Panc1 (cell line): Measurements from ENCODE around the gene MTHFR. TPM values are rescaled to one million over a fixed set of nuclear protein-coding genes. Genes with fewer than 3 reads are reported as not detected.

Experiments used
- ATAC-seq: fragments of 200-7000 bp; cut with Tn5 transposase; 2 replicates; pipeline ENCODE4 v1.9.1; 2020; ENCODE audit warnings: mild to moderate bottlenecking, moderate library complexity
- BruUV-seq: library from RNA; stranded (reverse); fragments of 400-500 nt; replicated peaks from 2 replicates; lab custom pipeline; 2021; lab: Mats Ljungman, UMichigan
- CTCF ChIA-PET: fragments of 300-600 bp; sonication (Branson Sonifier 250); formaldehyde crosslinking; loops from one replicate; lab custom pipeline; 2022; ENCODE audit warnings: antibody characterized with exemption; lab: Charles Lee
- POLR2A ChIA-PET: fragments of 300-600 bp; sonication (Branson Sonifier 250); formaldehyde crosslinking; loops from one replicate; lab custom pipeline; 2022; ENCODE audit warnings: antibody characterized with exemption; lab: Charles Lee
- DNase-seq: peaks from one replicate; pipeline ENCODE4 v3.0.0-alpha.2; 2010; ENCODE audit warnings: low read depth, low spot score
- H3K27ac ChIP-seq: 2 replicates; pipeline ENCODE4 v1.5.1; 2011; ENCODE audit warnings: mild to moderate bottlenecking, low read length, inconsistent platforms
- H3K27me3 ChIP-seq: fragments of 200-500 bp; sonication (Bioruptor generic); 2 replicates; pipeline ENCODE4 v1.6.0; 2014; ENCODE audit warnings: low read length, inconsistent platforms; ENCODE audit not compliant: control insufficient read depth, insufficient read depth
- H3K36me3 ChIP-seq: fragments of 200-500 bp; sonication (Bioruptor generic); 2 replicates; pipeline ENCODE4 v1.5.1; 2014; ENCODE audit warnings: inconsistent platforms, mild to moderate bottlenecking, low read length, moderate library complexity; ENCODE audit not compliant: control insufficient read depth, insufficient read depth
- H3K4me1 ChIP-seq: 2 replicates; pipeline ENCODE4 v1.5.1; 2011; ENCODE audit warnings: inconsistent platforms, mild to moderate bottlenecking, low read length, moderate library complexity; ENCODE audit not compliant: control insufficient read depth, insufficient read depth
- H3K4me3 ChIP-seq, 2 experiments: 2 replicates each; pipeline ENCODE4 v1.5.1; 2011 to 2012; ENCODE audit warnings: low read depth in 2 of 2, low read length in 2 of 2, mild to moderate bottlenecking in 2 of 2, inconsistent platforms in 1 of 2, moderate library complexity in 1 of 2
- H3K9me3 ChIP-seq: fragments of 200-500 bp; sonication (Bioruptor generic); 2 replicates; pipeline ENCODE4 v1.5.1; 2014; ENCODE audit warnings: low read depth, mild to moderate bottlenecking, inconsistent platforms, low read length, moderate library complexity; ENCODE audit not compliant: control insufficient read depth, insufficient read depth
- CTCF ChIP-seq: fragments of 450-650 bp; IDR thresholded peaks from 2 replicates; pipeline ENCODE4 v1.5.1; 2017; ENCODE audit warnings: mild to moderate bottlenecking
- POLR2AphosphoS5 ChIP-seq: IDR thresholded peaks from 2 replicates; pipeline ENCODE4 v1.6.1; 2012; ENCODE audit warnings: mild to moderate bottlenecking, low read depth, low read length, moderate library complexity
- REST ChIP-seq, 2 experiments: IDR thresholded peaks; 2 replicates each; pipeline ENCODE4 v1.6.1; 2011 to 2012; ENCODE audit warnings: low read depth in 2 of 2, control low read depth in 1 of 2, low read length in 1 of 2, mild to moderate bottlenecking in 1 of 2, moderate library complexity in 1 of 2; ENCODE audit not compliant: insufficient read depth in 1 of 2
- SIN3A ChIP-seq: IDR thresholded peaks from 2 replicates; pipeline ENCODE4 v1.6.1; 2012; ENCODE audit warnings: low read depth, mild to moderate bottlenecking, low read length, moderate library complexity, borderline replicate concordance; ENCODE audit not compliant: insufficient read depth
- TCF7L2 ChIP-seq: IDR thresholded peaks from 2 replicates; pipeline ENCODE4 v1.6.1; 2011; ENCODE audit warnings: mild to moderate bottlenecking, low read depth, low read length, inconsistent platforms
- in situ Hi-C: cut with HindIII; loops from 2 replicates; pipeline ENCODE4 v1.10.0; 2016; ENCODE audit warnings: low sequenced_read_pairs, low pct_unique_long_range_greater_than_20kb
- intact Hi-C: fragments of 100-400 bp; cut with micrococcal nuclease; formaldehyde crosslinking; loops from one replicate; pipeline ENCODE4 v1.10.0; 2022; ENCODE audit not compliant: unreplicated experiment
- total RNA-seq: library from RNA; stranded (reverse); gene quantifications from one replicate; pipeline ENCODE4 v1.2.1, GENCODE V29; 2021; ENCODE audit not compliant: unreplicated experiment

Gene MTHFR
- total RNA-seq, 1 experiment from 2014 or later, result 37.4 TPM

GRCh38 chr1:11854519-11854918 is 48.8 kb upstream of the MTHFR start:
- CTCF ChIA-PET, result no interaction called here
- no peaks in the 10 kb centered on the region for H3K36me3 ChIP-seq
- H3K4me3 ChIP-seq, result no peak overlapping the region
- no peak for TF ChIP-seq POLR2AphosphoS5
- no peak for TF ChIP-seq REST (IDR thresholded peaks at IDR 0.05; ENCODE audit: insufficient read depth in 1 of 2, low read depth in 2 of 2, low read length in 1 of 2)
- no peak for TF ChIP-seq TCF7L2
- TF ChIP-seq CTCF, result no peak
- TF ChIP-seq SIN3A, result no peak
- DNase-seq (no peak), ATAC-seq (no peak)
- H3K27ac ChIP-seq, result no peak overlapping the region
- peaks cover 11% of the 10 kb centered on the region for H3K27me3 ChIP-seq
- H3K9me3 ChIP-seq, result no peaks in the 10 kb centered on the region
- BruUV-seq, result no TSS peak
- peaks cover 6% of the 10 kb centered on the region; the same call in 1 of the 2 replicates for H3K4me1 ChIP-seq
- in situ Hi-C loops, result no loop called here
- POLR2A ChIA-PET, result no interaction called here
- intact Hi-C loops, result no loop called here

GRCh38 chr1:11851180-11851579 is 45.4 kb upstream of the MTHFR start:
- Histone ChIP-seq H3K9me3 (no peaks in the 10 kb centered on the region), H3K36me3 (no peaks in the 10 kb centered on the region), H3K4me3 (no peak overlapping the region), H3K27ac (no peak overlapping the region), H3K27me3 (no peaks in the 10 kb centered on the region), H3K4me1 (no peaks in the 10 kb centered on the region)
- CTCF ChIA-PET, result no interaction called here
- intact Hi-C loops (no loop called here), in situ Hi-C loops (no loop called here)
- no TSS peak for BruUV-seq
- ATAC-seq (no peak), DNase-seq (no peak)
- POLR2A ChIA-PET, result no interaction called here
- TF ChIP-seq CTCF (no peak), TCF7L2 (no peak), POLR2AphosphoS5 (no peak), SIN3A (no peak), REST (IDR thresholded peaks at IDR 0.05; ENCODE audit: insufficient read depth in 1 of 2, low read depth in 2 of 2, low read length in 1 of 2) (no peak)
